A673 (cell line): Measurements from ENCODE around the gene DUOXA2. TPM values are rescaled to one million over a fixed set of nuclear protein-coding genes. Genes with fewer than 3 reads are reported as not detected.

Experiments
- BruUV-seq: library from RNA; stranded (reverse); fragments of 400-500 nt; replicated peaks from 2 replicates; lab custom pipeline; 2021; lab: Mats Ljungman, UMichigan
- CTCF ChIA-PET: fragments of 300-600 bp; sonication (Branson Sonifier 250); formaldehyde crosslinking; loops from one replicate; lab custom pipeline; 2022; ENCODE audit warnings: antibody characterized with exemption; lab: Charles Lee
- POLR2A ChIA-PET: fragments of 300-600 bp; sonication (Branson Sonifier 250); formaldehyde crosslinking; loops from one replicate; lab custom pipeline; 2022; ENCODE audit warnings: antibody characterized with exemption; ENCODE audit not compliant: low non-redundant PET; lab: Charles Lee
- DNase-seq: peaks from one replicate; pipeline ENCODE4 v3.0.0-alpha.2; 2015; ENCODE audit warnings: low spot score
- H3K27ac ChIP-seq: fragments of 200-600 bp; sonication (generic); 2 replicates; pipeline ENCODE4 v1.5.1; 2016; ENCODE audit warnings: mixed run types, low read depth, mild to moderate bottlenecking, mixed read lengths, antibody characterized with exemption, low read length; ENCODE audit not compliant: poor library complexity, severe bottlenecking
- H3K27me3 ChIP-seq: fragments of 200-600 bp; sonication (generic); replicated peaks from 2 replicates; pipeline ENCODE4 v1.6.1; 2017; ENCODE audit warnings: mixed run types, low read depth, mild to moderate bottlenecking, mixed read lengths, antibody characterized with exemption, low read length; ENCODE audit not compliant: insufficient read depth, poor library complexity
- H3K36me3 ChIP-seq: fragments of 200-600 bp; sonication (generic); 2 replicates; pipeline ENCODE4 v1.6.1; 2016; ENCODE audit warnings: mixed run types, mild to moderate bottlenecking, mixed read lengths, antibody characterized with exemption, low read length; ENCODE audit not compliant: insufficient read depth, poor library complexity, severe bottlenecking
- H3K4me1 ChIP-seq: fragments of 200-600 bp; sonication (generic); 2 replicates; pipeline ENCODE4 v1.6.1; 2017; ENCODE audit warnings: mixed run types, mild to moderate bottlenecking, mixed read lengths, antibody characterized with exemption, low read length; ENCODE audit not compliant: insufficient read depth, poor library complexity, severe bottlenecking
- H3K4me3 ChIP-seq: fragments of 200-600 bp; sonication (generic); 2 replicates; pipeline ENCODE4 v1.5.1; 2016; ENCODE audit warnings: low read depth, mixed run types, mild to moderate bottlenecking, mixed read lengths, low read length; ENCODE audit not compliant: poor library complexity, severe bottlenecking
- H3K9me3 ChIP-seq: fragments of 200-600 bp; sonication (generic); 2 replicates; pipeline ENCODE4 v1.6.1; 2016; ENCODE audit warnings: mixed run types, low read depth, mild to moderate bottlenecking, mixed read lengths, antibody characterized with exemption, low read length; ENCODE audit not compliant: poor library complexity, severe bottlenecking
- EZH2 ChIP-seq: fragments of 200-600 bp; sonication (generic); IDR thresholded peaks from 2 replicates; pipeline ENCODE4 v1.6.1; 2017; ENCODE audit warnings: borderline replicate concordance, low read depth, mild to moderate bottlenecking, mixed read lengths, antibody characterized with exemption, low read length; ENCODE audit not compliant: poor library complexity, severe bottlenecking
- intact Hi-C: fragments of 100-400 bp; cut with micrococcal nuclease; formaldehyde crosslinking; loops from one replicate; pipeline ENCODE4 v1.10.0; 2022; ENCODE audit not compliant: unreplicated experiment
- total RNA-seq: library from RNA; stranded (reverse); gene quantifications from 2 replicates; pipeline ENCODE4 v1.2.3, GENCODE V29; 2021
- TF ChIP-seq, protein P1 (sequence below): fragments of 300-800, 200-600 bp; sonication (generic); conservative IDR thresholded peaks from 2 replicates; pipeline ENCODE4 v1.5.1; 2017; ENCODE audit warnings: low read depth, mild to moderate bottlenecking, antibody characterized with exemption, low read length, moderate library complexity, mixed read lengths

DUOXA2 gene
- total RNA-seq, 1 experiment from 2014 or later: not detected

- BruUV-seq: no TSS peak
- Histone ChIP-seq H3K36me3 (no peaks in the 10 kb centered on the region), H3K27ac (no peak overlapping the region), H3K9me3 (no peaks in the 10 kb centered on the region), H3K4me1 (no peaks in the 10 kb centered on the region), H3K27me3 (no peaks in the 10 kb centered on the region), H3K4me3 (no peak overlapping the region)
- intact Hi-C loops: no loop called here
- CTCF ChIA-PET: no interaction called here
- TF ChIP-seq, protein P1, sequence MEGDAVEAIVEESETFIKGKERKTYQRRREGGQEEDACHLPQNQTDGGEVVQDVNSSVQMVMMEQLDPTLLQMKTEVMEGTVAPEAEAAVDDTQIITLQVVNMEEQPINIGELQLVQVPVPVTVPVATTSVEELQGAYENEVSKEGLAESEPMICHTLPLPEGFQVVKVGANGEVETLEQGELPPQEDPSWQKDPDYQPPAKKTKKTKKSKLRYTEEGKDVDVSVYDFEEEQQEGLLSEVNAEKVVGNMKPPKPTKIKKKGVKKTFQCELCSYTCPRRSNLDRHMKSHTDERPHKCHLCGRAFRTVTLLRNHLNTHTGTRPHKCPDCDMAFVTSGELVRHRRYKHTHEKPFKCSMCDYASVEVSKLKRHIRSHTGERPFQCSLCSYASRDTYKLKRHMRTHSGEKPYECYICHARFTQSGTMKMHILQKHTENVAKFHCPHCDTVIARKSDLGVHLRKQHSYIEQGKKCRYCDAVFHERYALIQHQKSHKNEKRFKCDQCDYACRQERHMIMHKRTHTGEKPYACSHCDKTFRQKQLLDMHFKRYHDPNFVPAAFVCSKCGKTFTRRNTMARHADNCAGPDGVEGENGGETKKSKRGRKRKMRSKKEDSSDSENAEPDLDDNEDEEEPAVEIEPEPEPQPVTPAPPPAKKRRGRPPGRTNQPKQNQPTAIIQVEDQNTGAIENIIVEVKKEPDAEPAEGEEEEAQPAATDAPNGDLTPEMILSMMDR: no peak
- TF ChIP-seq EZH2: no peak
- DNase-seq: no peak
- POLR2A ChIA-PET: no interaction called here
Observed at GRCh38 chr15:45099549-45100165, 14.5 kb upstream of the DUOXA2 start.

- Histone ChIP-seq H3K9me3 (no peaks in the 10 kb centered on the region), H3K27ac (no peak overlapping the region), H3K4me3 (no peak overlapping the region), H3K4me1 (no peaks in the 10 kb centered on the region), H3K27me3 (no peaks in the 10 kb centered on the region), H3K36me3 (no peaks in the 10 kb centered on the region)
- CTCF ChIA-PET: no interaction called here
- TF ChIP-seq EZH2: no peak
- TF ChIP-seq, protein P1: no peak
- POLR2A ChIA-PET: no interaction called here
- BruUV-seq: no TSS peak
- DNase-seq: no peak
- intact Hi-C loops: no loop called here
Observed at GRCh38 chr15:45100884-45101625, 13.1 kb upstream of the DUOXA2 start.

DNA sequence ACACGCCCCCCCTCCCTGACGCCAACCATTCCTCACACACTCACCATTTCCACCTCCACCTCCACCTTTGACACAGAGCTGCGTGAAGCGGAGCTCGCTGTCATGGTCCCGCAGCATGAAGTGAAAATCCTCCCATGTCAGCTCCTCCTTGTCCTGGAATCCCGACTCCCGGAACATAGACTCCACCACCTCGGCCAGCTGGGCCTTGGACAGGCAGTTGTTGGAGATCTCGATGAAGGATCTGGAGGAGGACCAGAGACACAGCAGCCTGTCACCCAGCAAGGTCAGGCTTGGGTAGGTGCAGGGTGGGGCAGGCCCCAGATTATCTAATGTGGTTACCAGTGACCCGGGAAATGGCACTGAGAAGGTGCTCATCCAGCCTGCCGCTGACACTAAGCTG, 12.4 kb upstream of the DUOXA2 start:
- no peaks in the 10 kb centered on the region for H3K27me3 ChIP-seq
- no peak for TF ChIP-seq EZH2
- TF ChIP-seq, protein P1: no peak
- no peaks in the 10 kb centered on the region for H3K9me3 ChIP-seq
- H3K36me3 ChIP-seq: no peaks in the 10 kb centered on the region
- ChIA-PET CTCF (no interaction called here), POLR2A (no interaction called here)
- no peak overlapping the region for H3K4me3 ChIP-seq
- BruUV-seq: no TSS peak
- no peak overlapping the region for H3K27ac ChIP-seq
- H3K4me1 ChIP-seq: no peaks in the 10 kb centered on the region
- intact Hi-C loops: no loop called here
- DNase-seq: no peak
